Measurements from ENCODE around the gene SEC62. TPM values are rescaled to one million over a fixed set of nuclear protein-coding genes. Genes with fewer than 3 reads are reported as not detected.

SEC62 gene
- total RNA-seq (10 to 100 TPM; 61.5 to 78.2 (median 71.5) TPM), polyA plus RNA-seq (10 to 100 TPM; 38.1 to 70.2 (median 61.7) TPM)
- long read RNA-seq, donor 1, full-length matches to known transcripts = 9 of 24 reads
- long read RNA-seq, donor 1, partial matches to known transcripts = 13 of 24 reads
- long read RNA-seq, donor 1, other reads (novel, unspliced or antisense) = 2 of 24 reads
- long read RNA-seq, donor 2, full-length matches to known transcripts = 29 of 123 reads
- long read RNA-seq, donor 2, partial matches to known transcripts = 83 of 123 reads
- long read RNA-seq, donor 2, other reads (novel, unspliced or antisense) = 11 of 123 reads

GRCh38 chr3:169966428-169966950 lies at the start of gene SEC62:
TSS of gene SEC62 (plus strand) at chr3:169966807. CDS start at chr3:169966823, 16 bp downstream.
- Histone ChIP-seq H3K9me3 (no peaks in the 10 kb centered on the region), H3K4me3 (peak within 1 kb of the TSS; percentile 86), H3K36me3 (ENCODE audit: insufficient read depth in 1 of 2, low read depth in 1 of 2) (peaks cover 0 to 8% of the 10 kb centered on the region in 2 donors), H3K4me1 (peaks cover 40% of the 10 kb centered on the region), H3K27ac (peak within 1 kb of the TSS; percentile 91), H3K27me3 (ENCODE audit: insufficient read depth in 3 of 3, low read length in 2 of 3) (no peaks in the 10 kb centered on the region)
- 0 to 1% (median 1%) methylated on average over 26 to 37 of the region's 37 CpGs for WGBS, 3 donors
- ATAC-seq (peak; percentile 98 to 99 (median 99)), DNase-seq (peak; percentile 91 to 97)
- peak; percentile 36 for TF ChIP-seq CTCF (IDR thresholded peaks at IDR 0.05)
- intact Hi-C loops (cut with DNase I) = loop anchor here in 1 of 2 donors (5.0 kb wide), 2 partner anchors 104 to 189 kb away; no protein-coding TSS in a partner anchor

GRCh38 chr3:169923189-169923588 lies 43.4 kb upstream of the SEC62 start:
- intact Hi-C loops (cut with DNase I) = no loop called here
- Histone ChIP-seq H3K36me3 (ENCODE audit: insufficient read depth in 1 of 2, low read depth in 1 of 2) (no peaks in the 10 kb centered on the region), H3K27me3 (ENCODE audit: insufficient read depth in 3 of 3, low read length in 2 of 3) (no peaks in the 10 kb centered on the region), H3K9me3 (no peaks in the 10 kb centered on the region), H3K4me1 (no peaks in the 10 kb centered on the region), H3K4me3 (no peak overlapping the region), H3K27ac (no peak overlapping the region)
- 15 to 16% (median 15%) methylated on average over 8 of the region's 8 CpGs for whole genome bisulfite sequencing, 3 donors
- TF ChIP-seq CTCF (IDR thresholded peaks at IDR 0.05) = no peak
- ATAC-seq = no peak
- DNase-seq = peak; percentile 35 to 58

- no peaks in the 10 kb centered on the region for H3K36me3 ChIP-seq (ENCODE audit: insufficient read depth in 1 of 2, low read depth in 1 of 2)
- 39 to 44% (median 40%) methylated on average over 1 of the region's 1 CpG for WGBS, 3 donors
- intact Hi-C loops (cut with DNase I) = no loop called here
- no peak overlapping the region for H3K4me3 ChIP-seq
- no peak overlapping the region for H3K27ac ChIP-seq
- no peak for ATAC-seq
- no peaks in the 10 kb centered on the region for H3K27me3 ChIP-seq (ENCODE audit: insufficient read depth in 3 of 3, low read length in 2 of 3)
- no peak for DNase-seq
- no peaks in the 10 kb centered on the region for H3K9me3 ChIP-seq
- no peaks in the 10 kb centered on the region for H3K4me1 ChIP-seq
- no peak for TF ChIP-seq CTCF (IDR thresholded peaks at IDR 0.05)
These were observed 42.8 kb upstream of the SEC62 start for GRCh38 chr3:169923831-169924230.

- no peak for ATAC-seq
These were observed 36.6 kb upstream of the SEC62 start for GRCh38 chr3:169929830-169930519.

More at GRCh38 chr3:169929830-169930519, 36.6 kb upstream of the SEC62 start:
- Histone ChIP-seq H3K9me3 (no peaks in the 10 kb centered on the region), H3K4me1 (no peaks in the 10 kb centered on the region), H3K27me3 (ENCODE audit: insufficient read depth in 3 of 3, low read length in 2 of 3) (no peaks in the 10 kb centered on the region), H3K4me3 (no peak overlapping the region), H3K36me3 (ENCODE audit: insufficient read depth in 1 of 2, low read depth in 1 of 2) (no peaks in the 10 kb centered on the region), H3K27ac (no peak overlapping the region)
- intact Hi-C loops (cut with DNase I) = no loop called here
- no peak for DNase-seq
- no peak for TF ChIP-seq CTCF (IDR thresholded peaks at IDR 0.05)
- 64 to 74% (median 72%) methylated on average over 3 of the region's 3 CpGs for WGBS, 3 donors
